ENCODE results near the gene TAP2. TPM values are rescaled to one million over a fixed set of nuclear protein-coding genes. Genes with fewer than 3 reads are reported as not detected.
"Not testable (repeated sequence)": the region's sequence is repeated elsewhere in the genome, so short reads cannot be mapped to it uniquely, and the experiment has no call there.

The TAP2 gene
- total RNA-seq, 2 experiments from 2014 or later: 96.4 to 108 TPM

DNA sequence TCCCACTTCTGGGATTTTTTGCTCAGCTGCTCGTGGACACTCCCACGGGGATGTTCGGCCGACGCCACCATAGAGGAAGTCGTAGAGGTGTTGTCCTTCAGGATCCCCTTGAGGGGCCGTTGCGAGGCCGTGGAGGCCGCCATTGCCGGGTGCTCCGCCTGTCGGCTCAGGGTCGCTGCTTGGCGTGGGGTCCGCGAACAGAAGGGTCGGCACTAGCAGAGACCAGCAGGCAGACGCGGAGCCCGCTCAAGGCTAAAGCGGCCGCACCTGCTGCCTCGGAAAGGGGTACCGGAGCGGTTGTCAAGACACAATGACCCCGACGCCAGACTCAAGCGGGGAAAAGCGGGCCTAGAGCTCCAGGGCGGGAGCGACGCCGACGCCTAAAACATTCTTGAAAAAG, 41.2 kb upstream of the TAP2 start:
- CTCF ChIA-PET (ENCODE audit: unreplicated experiment): no interaction called here
- H3K4me2 ChIP-seq (ENCODE audit: low read length): no peak overlapping the region

DNA sequence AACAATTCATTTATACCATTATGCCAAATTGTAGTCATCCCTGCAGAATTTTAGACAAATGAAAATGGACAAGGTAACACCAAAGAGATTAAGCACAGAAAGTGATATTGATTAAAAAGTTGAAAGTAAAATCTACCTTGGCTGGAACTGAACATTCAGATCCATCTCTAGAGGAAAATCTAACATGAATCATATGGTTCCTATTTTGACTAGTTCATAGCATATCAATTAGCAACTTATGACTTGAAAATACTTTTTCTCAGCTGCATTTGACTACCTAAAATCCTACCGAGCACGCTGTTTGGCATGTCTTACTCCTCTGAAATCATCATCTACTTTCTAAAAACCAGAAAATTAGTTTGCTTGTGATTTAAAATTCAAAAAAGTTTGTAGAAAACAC, 38.1 kb upstream of the TAP2 start:
- H2AFZ ChIP-seq (ENCODE audit: low read length): no peak overlapping the region
- H3K36me3 ChIP-seq (ENCODE audit: insufficient read depth, low read length): no peaks in the 10 kb centered on the region
- intact Hi-C loops (cut with micrococcal nuclease; ENCODE audit: unreplicated experiment): no loop called here
- no TSS peak for BruUV-seq (replicated peaks)
- H3K4me2 ChIP-seq (ENCODE audit: low read length): no peak overlapping the region
- ChIA-PET CTCF (ENCODE audit: unreplicated experiment) (no interaction called here), POLR2A (no interaction called here)
- H3K4me1 ChIP-seq (ENCODE audit: insufficient read depth, low read length, poor library complexity, severe bottlenecking): peaks cover 4% of the 10 kb centered on the region
- no peaks in the 10 kb centered on the region for H3K79me2 ChIP-seq (ENCODE audit: insufficient read depth, low read depth, low read length)
- DNase-seq (ENCODE audit: low spot score): no peak
- no peaks in the 10 kb centered on the region for H3K9me3 ChIP-seq (ENCODE audit: low read length)
- H3K4me3 ChIP-seq (ENCODE audit: low read depth, low read length, poor library complexity, severe bottlenecking): no peak overlapping the region
- no peak for TF ChIP-seq EZH2phosphoT487 (IDR thresholded peaks at IDR 0.05; ENCODE audit: borderline replicate concordance, low read depth, low read length)
- TF ChIP-seq, protein P1, sequence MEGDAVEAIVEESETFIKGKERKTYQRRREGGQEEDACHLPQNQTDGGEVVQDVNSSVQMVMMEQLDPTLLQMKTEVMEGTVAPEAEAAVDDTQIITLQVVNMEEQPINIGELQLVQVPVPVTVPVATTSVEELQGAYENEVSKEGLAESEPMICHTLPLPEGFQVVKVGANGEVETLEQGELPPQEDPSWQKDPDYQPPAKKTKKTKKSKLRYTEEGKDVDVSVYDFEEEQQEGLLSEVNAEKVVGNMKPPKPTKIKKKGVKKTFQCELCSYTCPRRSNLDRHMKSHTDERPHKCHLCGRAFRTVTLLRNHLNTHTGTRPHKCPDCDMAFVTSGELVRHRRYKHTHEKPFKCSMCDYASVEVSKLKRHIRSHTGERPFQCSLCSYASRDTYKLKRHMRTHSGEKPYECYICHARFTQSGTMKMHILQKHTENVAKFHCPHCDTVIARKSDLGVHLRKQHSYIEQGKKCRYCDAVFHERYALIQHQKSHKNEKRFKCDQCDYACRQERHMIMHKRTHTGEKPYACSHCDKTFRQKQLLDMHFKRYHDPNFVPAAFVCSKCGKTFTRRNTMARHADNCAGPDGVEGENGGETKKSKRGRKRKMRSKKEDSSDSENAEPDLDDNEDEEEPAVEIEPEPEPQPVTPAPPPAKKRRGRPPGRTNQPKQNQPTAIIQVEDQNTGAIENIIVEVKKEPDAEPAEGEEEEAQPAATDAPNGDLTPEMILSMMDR (conservative IDR thresholded peaks at IDR 0.05; ENCODE audit: low read length): no peak
- H4K20me1 ChIP-seq (ENCODE audit: insufficient read depth, low read length): no peaks in the 10 kb centered on the region
- H3K9me2 ChIP-seq (ENCODE audit: insufficient read depth, low read length): no peaks in the 10 kb centered on the region
- no peak overlapping the region for H3K27ac ChIP-seq (ENCODE audit: low read depth, low read length, poor library complexity, severe bottlenecking)

More for the DNA sequence above, 41.2 kb upstream of the TAP2 start:
- POLR2A ChIA-PET: interaction anchor here (1.0 kb wide), 1 partner anchor 53 kb away, joined by 3 read pairs; no protein-coding TSS in a partner anchor
- intact Hi-C loops (cut with micrococcal nuclease; ENCODE audit: unreplicated experiment): no loop called here
- no peak for DNase-seq (ENCODE audit: low spot score)
- no TSS peak for BruUV-seq (replicated peaks)
- Histone ChIP-seq H3K79me2 (ENCODE audit: insufficient read depth, low read depth, low read length) (no peaks in the 10 kb centered on the region), H3K9me3 (ENCODE audit: low read length) (no peaks in the 10 kb centered on the region), H3K27ac (ENCODE audit: low read depth, low read length, poor library complexity, severe bottlenecking) (no peak overlapping the region), H3K4me1 (ENCODE audit: insufficient read depth, low read length, poor library complexity, severe bottlenecking) (peaks cover 9% of the 10 kb centered on the region), H3K4me3 (ENCODE audit: low read depth, low read length, poor library complexity, severe bottlenecking) (no peak overlapping the region), H3K9me2 (ENCODE audit: insufficient read depth, low read length) (no peaks in the 10 kb centered on the region), H4K20me1 (ENCODE audit: insufficient read depth, low read length) (no peaks in the 10 kb centered on the region), H3K36me3 (ENCODE audit: insufficient read depth, low read length) (no peaks in the 10 kb centered on the region), H2AFZ (ENCODE audit: low read length) (no peak overlapping the region)
- TF ChIP-seq, protein P1 (conservative IDR thresholded peaks at IDR 0.05; ENCODE audit: low read length): no peak
- no peak for TF ChIP-seq EZH2phosphoT487 (IDR thresholded peaks at IDR 0.05; ENCODE audit: borderline replicate concordance, low read depth, low read length)

DNA sequence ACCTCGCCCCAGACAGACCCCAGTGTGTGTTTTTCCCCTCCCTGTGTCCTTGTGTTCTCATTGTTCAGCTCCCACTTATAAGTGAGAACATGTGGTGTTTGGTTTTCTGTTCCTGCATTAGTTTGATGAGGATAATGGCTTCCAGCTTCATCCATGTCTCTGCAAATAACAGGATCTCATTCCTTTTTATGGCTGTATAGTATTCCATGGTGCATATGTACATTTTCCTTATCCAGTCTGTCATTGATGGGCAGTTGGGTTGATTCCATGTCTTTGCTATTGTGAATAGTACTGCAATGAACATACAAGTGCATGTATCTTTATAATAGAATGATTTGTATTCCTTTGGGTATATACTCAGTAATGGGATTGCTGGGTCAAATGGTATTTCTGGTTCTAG, 35.4 kb upstream of the TAP2 start:
- intact Hi-C loops (cut with micrococcal nuclease; ENCODE audit: unreplicated experiment); H3K9me3 ChIP-seq (ENCODE audit: low read length); H3K27ac ChIP-seq (ENCODE audit: low read depth, low read length, poor library complexity, severe bottlenecking); H2AFZ ChIP-seq (ENCODE audit: low read length); CTCF ChIA-PET (ENCODE audit: unreplicated experiment); H3K4me2 ChIP-seq (ENCODE audit: low read length); H3K36me3 ChIP-seq (ENCODE audit: insufficient read depth, low read length); H4K20me1 ChIP-seq (ENCODE audit: insufficient read depth, low read length); DNase-seq (ENCODE audit: low spot score); H3K79me2 ChIP-seq (ENCODE audit: insufficient read depth, low read depth, low read length); H3K4me1 ChIP-seq (ENCODE audit: insufficient read depth, low read length, poor library complexity, severe bottlenecking); H3K4me3 ChIP-seq (ENCODE audit: low read depth, low read length, poor library complexity, severe bottlenecking); H3K9me2 ChIP-seq (ENCODE audit: insufficient read depth, low read length); BruUV-seq (replicated peaks): not testable (repeated sequence)
- POLR2A ChIA-PET: interaction anchor here (0.7 kb wide), 1 partner anchor 84 kb away, joined by 3 read pairs; no protein-coding TSS in a partner anchor
